ENCODE data around the gene GNS. TPM values are rescaled to one million over a fixed set of nuclear protein-coding genes. Genes with fewer than 3 reads are reported as not detected.

The GNS gene
- total RNA-seq (10 to 100 TPM; 52.4 to 87.9 TPM), polyA plus RNA-seq (ENCODE audit: insufficient read depth, low read depth, low replicate concordance) (84.2 TPM)
- long read RNA-seq, donor 1, full-length matches to known transcripts: 37 of 69 reads
- long read RNA-seq, donor 1, partial matches to known transcripts: 32 of 69 reads
- long read RNA-seq, donor 1, other reads (novel, unspliced or antisense): 0 of 69 reads
- long read RNA-seq, donor 2, full-length matches to known transcripts: 16 of 86 reads
- long read RNA-seq, donor 2, partial matches to known transcripts: 70 of 86 reads
- long read RNA-seq, donor 2, other reads (novel, unspliced or antisense): 0 of 86 reads

DNA sequence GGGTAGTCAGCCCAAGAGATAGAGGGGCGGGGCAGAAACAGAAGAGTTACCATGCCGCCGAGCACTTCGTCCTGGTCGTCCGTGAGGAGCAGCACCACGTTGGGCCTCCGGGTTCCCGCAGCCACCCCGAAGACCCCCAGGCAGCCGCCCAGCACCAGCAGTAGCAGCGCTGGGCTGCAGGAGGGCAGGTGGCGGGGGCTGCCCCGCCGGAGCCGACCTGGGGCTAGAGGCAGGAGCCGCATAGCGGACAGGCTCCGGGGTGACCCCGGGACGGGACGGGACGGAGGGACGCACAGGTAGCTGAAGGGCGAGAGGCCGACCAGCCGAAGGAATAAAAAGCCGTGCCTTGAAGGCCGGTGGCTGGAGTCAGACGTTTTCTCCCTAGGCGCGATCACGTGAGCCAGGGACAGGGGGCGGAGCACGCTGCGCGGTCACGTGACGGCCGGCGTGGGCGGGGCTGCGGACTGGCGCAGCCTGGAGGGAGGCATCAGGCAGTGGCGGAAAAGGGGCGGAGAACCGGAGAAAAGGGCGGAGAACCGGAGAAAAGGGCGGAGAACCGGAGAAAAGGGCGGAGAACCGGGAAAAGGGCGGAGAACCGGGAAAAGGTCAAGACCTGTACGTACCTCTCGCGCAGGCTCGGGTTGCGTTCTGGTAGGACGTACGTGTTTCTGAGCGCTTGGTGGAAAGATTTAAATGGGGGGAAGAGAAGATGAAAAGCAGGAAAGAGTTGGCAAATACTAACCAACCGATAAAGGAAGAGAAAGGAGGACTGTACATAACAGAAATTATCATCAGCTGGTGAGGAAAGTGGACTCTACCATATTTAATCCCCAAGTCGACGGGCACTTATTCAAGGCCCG lies at the start of gene GNS:
Gene GNS (minus strand): TSS at position 372 of the 860 bp plus-strand sequence. CDS start 130 bp downstream, at position 242.
- 0% methylated on average over 51 to 67 of the region's 67 CpGs for WGBS, 2 donors
- H3K4me3 ChIP-seq: peak within 1 kb of the TSS; percentile 99
- no peaks in the 10 kb centered on the region for H3K9me3 ChIP-seq
- DNase-seq: peak; percentile 97
- no peaks in the 10 kb centered on the region for H3K27me3 ChIP-seq
- H3K27ac ChIP-seq: peak within 1 kb of the TSS; percentile 89 to 96
- peak; percentile 30 for TF ChIP-seq POLR2A (IDR thresholded peaks at IDR 0.05)
- TF ChIP-seq CTCF (IDR thresholded peaks at IDR 0.05): peak in 1 of 3 experiments; percentile 2
- H3K4me1 ChIP-seq: peaks cover 19% of the 10 kb centered on the region
- H3K36me3 ChIP-seq (ENCODE audit: low read depth, missing control alignments): no peaks in the 10 kb centered on the region
- intact Hi-C loops (cut with DNase I; ENCODE audit: low total_unique reads): no loop called here

DNA sequence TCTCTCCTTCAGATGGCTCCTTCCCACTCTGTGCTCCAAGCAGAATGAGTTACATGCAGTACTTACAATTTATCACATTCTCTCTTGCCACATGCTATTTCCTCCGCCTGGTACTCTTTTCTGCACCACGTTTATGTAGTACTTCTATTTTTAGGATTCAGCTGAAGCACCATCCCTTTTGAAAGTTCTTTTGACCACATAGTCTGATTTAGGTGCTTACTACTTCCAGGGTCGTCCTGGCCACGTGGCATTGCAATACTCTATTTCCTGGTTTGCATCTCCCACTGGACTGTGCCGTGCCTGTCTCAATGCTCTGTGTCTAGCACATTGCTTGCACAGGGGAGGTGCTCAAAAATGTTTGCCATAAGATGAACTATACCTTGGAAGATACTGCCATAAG lies 48.9 kb upstream of the GNS start:
- Histone ChIP-seq H3K4me1 (no peaks in the 10 kb centered on the region), H3K27me3 (no peaks in the 10 kb centered on the region), H3K36me3 (ENCODE audit: low read depth, missing control alignments) (no peaks in the 10 kb centered on the region), H3K4me3 (no peak overlapping the region), H3K27ac (no peak overlapping the region), H3K9me3 (no peaks in the 10 kb centered on the region)
- no peak for DNase-seq
- intact Hi-C loops (cut with DNase I; ENCODE audit: low total_unique reads): no loop called here
- TF ChIP-seq CTCF (IDR thresholded peaks at IDR 0.05): no peak
- 66 to 75% methylated on average over 5 of the region's 5 CpGs for WGBS, 2 donors

GRCh38 chr12:64806593-64807460 lies 47.6 kb upstream of the GNS start:
- 88 to 92% methylated on average over 7 of the region's 7 CpGs for WGBS, 2 donors
- TF ChIP-seq CTCF (IDR thresholded peaks at IDR 0.05): no peak
- TF ChIP-seq POLR2A (IDR thresholded peaks at IDR 0.05): no peak
- no peak overlapping the region for H3K4me3 ChIP-seq
- no peak overlapping the region for H3K27ac ChIP-seq
- no peaks in the 10 kb centered on the region for H3K27me3 ChIP-seq
- no peaks in the 10 kb centered on the region for H3K36me3 ChIP-seq (ENCODE audit: low read depth, missing control alignments)
- no peak for DNase-seq
- no peaks in the 10 kb centered on the region for H3K4me1 ChIP-seq
- intact Hi-C loops (cut with DNase I; ENCODE audit: low total_unique reads): no loop called here
- H3K9me3 ChIP-seq: no peaks in the 10 kb centered on the region

DNA sequence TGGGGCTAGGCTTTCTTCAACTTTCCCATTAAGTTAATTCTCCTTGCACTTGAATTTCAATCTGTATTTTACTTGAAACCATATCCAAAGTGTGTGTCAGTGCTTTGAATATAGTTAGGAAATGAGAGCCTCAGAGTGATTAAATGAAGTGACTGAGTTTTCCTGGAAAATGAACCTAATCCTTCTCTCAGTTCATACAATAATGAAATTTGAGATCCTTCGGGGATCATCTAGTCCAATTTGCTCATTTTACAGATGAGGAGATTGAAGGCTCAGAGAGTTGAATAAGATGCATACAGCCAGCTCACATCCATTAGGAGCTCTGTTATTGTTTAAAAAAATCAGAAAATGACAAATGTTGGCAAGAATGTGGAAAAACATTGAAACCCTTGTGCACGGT lies 47.0 kb upstream of the GNS start:
- DNase-seq: no peak
- Histone ChIP-seq H3K36me3 (ENCODE audit: low read depth, missing control alignments) (no peaks in the 10 kb centered on the region), H3K9me3 (no peaks in the 10 kb centered on the region), H3K27me3 (no peaks in the 10 kb centered on the region), H3K4me1 (no peaks in the 10 kb centered on the region), H3K27ac (no peak overlapping the region), H3K4me3 (no peak overlapping the region)
- 88 to 93% methylated on average over 2 of the region's 2 CpGs for WGBS, 2 donors
- intact Hi-C loops (cut with DNase I; ENCODE audit: low total_unique reads): no loop called here
- TF ChIP-seq CTCF (IDR thresholded peaks at IDR 0.05) (no peak), POLR2A (IDR thresholded peaks at IDR 0.05) (no peak)

Data from testis (tissue), 5 donors.